ENCODE results near the gene FOXP1.

FOXP1 gene

DNA sequence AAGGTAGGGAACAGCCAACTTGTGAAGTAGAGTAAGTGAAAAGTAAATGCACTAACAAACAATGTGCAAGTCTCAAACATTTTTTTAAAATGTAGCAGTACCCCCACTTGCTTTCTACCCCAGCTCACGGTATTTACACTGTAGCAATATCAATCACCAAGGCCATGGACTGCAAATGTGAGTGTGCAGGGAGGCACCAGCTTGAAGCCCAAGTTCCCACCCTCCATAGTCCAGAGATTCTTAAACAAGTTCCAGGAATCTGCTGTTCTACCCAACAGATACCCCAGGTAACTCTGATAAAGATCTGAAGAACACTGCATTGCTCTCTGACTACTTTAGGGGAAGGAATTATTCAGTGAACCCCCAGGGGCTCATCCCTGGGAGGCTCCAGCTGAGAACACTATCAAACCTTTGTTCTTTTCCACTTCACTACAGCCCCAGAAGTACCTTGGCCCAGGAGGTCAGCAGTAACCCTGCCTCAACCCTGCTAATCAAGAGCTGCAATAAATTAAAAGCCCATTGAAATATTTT is 86.1 kb downstream of the FOXP1 start:
- TF ChIP-seq, protein P1, sequence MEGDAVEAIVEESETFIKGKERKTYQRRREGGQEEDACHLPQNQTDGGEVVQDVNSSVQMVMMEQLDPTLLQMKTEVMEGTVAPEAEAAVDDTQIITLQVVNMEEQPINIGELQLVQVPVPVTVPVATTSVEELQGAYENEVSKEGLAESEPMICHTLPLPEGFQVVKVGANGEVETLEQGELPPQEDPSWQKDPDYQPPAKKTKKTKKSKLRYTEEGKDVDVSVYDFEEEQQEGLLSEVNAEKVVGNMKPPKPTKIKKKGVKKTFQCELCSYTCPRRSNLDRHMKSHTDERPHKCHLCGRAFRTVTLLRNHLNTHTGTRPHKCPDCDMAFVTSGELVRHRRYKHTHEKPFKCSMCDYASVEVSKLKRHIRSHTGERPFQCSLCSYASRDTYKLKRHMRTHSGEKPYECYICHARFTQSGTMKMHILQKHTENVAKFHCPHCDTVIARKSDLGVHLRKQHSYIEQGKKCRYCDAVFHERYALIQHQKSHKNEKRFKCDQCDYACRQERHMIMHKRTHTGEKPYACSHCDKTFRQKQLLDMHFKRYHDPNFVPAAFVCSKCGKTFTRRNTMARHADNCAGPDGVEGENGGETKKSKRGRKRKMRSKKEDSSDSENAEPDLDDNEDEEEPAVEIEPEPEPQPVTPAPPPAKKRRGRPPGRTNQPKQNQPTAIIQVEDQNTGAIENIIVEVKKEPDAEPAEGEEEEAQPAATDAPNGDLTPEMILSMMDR (conservative IDR thresholded peaks at IDR 0.05) = no peak
- H3K27ac ChIP-seq = no peak overlapping the region

GRCh38 chr3:71495708-71496472 is 87.6 kb downstream of the FOXP1 start:
- TF ChIP-seq, protein P1 (conservative IDR thresholded peaks at IDR 0.05) = no peak
- no peak overlapping the region for H3K27ac ChIP-seq

- TF ChIP-seq, protein P1 (conservative IDR thresholded peaks at IDR 0.05) = no peak
- no peak overlapping the region for H3K27ac ChIP-seq
These were observed 89.3 kb downstream of the FOXP1 start for GRCh38 chr3:71494212-71494611.

DNA sequence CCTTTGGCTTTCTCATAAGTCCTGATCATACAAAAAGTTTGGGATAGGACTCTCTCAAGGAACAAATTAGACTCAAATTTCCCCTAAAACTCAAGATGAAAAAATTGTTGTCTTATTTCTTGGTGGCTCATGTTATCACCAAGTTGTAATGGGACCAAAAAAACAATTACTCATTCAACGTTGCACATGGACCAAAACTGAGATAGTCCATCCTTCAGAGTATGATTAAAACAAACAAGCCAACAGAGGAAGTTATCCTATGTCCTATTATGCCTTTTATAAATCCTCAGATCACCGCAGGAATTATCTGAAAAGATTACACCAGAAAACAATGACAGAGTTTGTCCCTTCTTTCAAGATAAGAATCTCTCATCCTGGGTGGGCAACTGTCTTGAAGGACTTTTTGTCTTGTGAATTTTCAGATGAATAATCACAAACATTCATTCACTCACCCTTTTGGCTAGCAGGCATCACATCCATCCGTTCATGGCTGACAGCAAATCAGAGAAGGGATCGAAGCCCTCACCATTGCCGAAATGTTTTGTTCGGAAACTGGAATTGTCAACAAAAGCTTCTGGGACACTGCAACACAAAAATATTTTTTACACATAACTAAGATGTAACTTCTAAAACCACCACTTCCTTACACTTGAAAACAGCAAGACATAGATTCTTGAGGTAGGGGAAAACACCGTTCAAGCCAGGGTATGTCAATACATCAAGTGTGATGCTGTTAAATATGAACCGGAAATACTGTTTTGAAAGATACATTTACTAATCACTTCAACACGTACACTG is 90.4 kb downstream of the FOXP1 start:
- no peak overlapping the region for H3K27ac ChIP-seq

DNA sequence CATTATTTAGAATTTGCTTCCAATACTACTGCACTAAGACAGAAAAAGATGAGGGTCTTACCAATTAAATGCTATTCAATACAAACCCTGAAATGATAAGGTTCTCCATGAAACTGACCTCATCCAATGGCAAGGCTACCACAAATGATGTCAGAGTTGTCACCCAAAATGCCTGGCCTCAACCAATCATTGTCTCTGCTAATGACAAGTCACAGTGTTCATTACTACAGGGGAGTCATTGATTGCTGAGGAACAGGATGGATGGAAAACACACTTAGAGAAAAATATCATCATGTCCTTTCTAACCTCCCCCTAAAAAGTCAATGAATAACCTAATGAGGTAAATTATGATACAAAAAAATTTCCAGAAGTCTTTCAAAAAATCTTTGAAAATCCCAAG is 91.0 kb downstream of the FOXP1 start:
- TF ChIP-seq, protein P1 (conservative IDR thresholded peaks at IDR 0.05) = no peak
- H3K27ac ChIP-seq = no peak overlapping the region

More for the DNA sequence above, 90.4 kb downstream of the FOXP1 start:
- TF ChIP-seq, protein P1 (conservative IDR thresholded peaks at IDR 0.05) = no peak

- TF ChIP-seq, protein P1 (conservative IDR thresholded peaks at IDR 0.05) = no peak
- no peak overlapping the region for H3K27ac ChIP-seq
These were observed 92.3 kb downstream of the FOXP1 start for GRCh38 chr3:71491154-71491752.

- no peak overlapping the region for H3K27ac ChIP-seq
- TF ChIP-seq, protein P1 (conservative IDR thresholded peaks at IDR 0.05) = no peak
These were observed 92.8 kb downstream of the FOXP1 start for GRCh38 chr3:71490692-71491091.

All from VCaP (cell line).